HG02973 (cell line): Measurements from ENCODE around the gene RFXANK.

Source experiments
- ATAC-seq: cut with Tn5 transposase; IDR thresholded peaks from one replicate; pipeline ENCODE4 v1.9.1; 2021; ENCODE audit warnings: moderate library complexity; ENCODE audit not compliant: unreplicated experiment

The RFXANK gene

GRCh38 chr19:19226663-19227062 is 34.6 kb downstream of the RFXANK start:
- no peak for ATAC-seq

- no peak for ATAC-seq
Observed at GRCh38 chr19:19227217-19227616, 35.2 kb downstream of the RFXANK start.

GRCh38 chr19:19229701-19230100 is 37.6 kb downstream of the RFXANK start:
- ATAC-seq: no peak

GRCh38 chr19:19230999-19231398 is 38.9 kb downstream of the RFXANK start:
- ATAC-seq: no peak

- no peak for ATAC-seq
Observed at GRCh38 chr19:19232261-19232721, 40.2 kb downstream of the RFXANK start.

GRCh38 chr19:19234220-19234816 is 42.3 kb downstream of the RFXANK start:
- no peak for ATAC-seq

GRCh38 chr19:19236173-19236572 is 44.1 kb downstream of the RFXANK start:
- no peak for ATAC-seq

GRCh38 chr19:19238126-19238894 is 46.3 kb downstream of the RFXANK start:
- ATAC-seq: no peak

- ATAC-seq: no peak
Observed at GRCh38 chr19:19239675-19240074, 47.6 kb downstream of the RFXANK start.

GRCh38 chr19:19240476-19240875 is 48.4 kb downstream of the RFXANK start:
- no peak for ATAC-seq

- no peak for ATAC-seq
Observed at GRCh38 chr19:19250196-19250801, 58.2 kb downstream of the RFXANK start.
